NCI-H2081 (cell line): ENCODE measurements around the gene CFAP68.
"Not testable (repeated sequence)": the region's sequence is repeated elsewhere in the genome, so short reads cannot be mapped to it uniquely, and the experiment has no call there.

Experiments used
- DNase-seq, 2 experiments: peaks; one replicate each; lab custom pipeline; 2025; lab: John Stamatoyannopoulos, UW

CFAP68 gene

DNA sequence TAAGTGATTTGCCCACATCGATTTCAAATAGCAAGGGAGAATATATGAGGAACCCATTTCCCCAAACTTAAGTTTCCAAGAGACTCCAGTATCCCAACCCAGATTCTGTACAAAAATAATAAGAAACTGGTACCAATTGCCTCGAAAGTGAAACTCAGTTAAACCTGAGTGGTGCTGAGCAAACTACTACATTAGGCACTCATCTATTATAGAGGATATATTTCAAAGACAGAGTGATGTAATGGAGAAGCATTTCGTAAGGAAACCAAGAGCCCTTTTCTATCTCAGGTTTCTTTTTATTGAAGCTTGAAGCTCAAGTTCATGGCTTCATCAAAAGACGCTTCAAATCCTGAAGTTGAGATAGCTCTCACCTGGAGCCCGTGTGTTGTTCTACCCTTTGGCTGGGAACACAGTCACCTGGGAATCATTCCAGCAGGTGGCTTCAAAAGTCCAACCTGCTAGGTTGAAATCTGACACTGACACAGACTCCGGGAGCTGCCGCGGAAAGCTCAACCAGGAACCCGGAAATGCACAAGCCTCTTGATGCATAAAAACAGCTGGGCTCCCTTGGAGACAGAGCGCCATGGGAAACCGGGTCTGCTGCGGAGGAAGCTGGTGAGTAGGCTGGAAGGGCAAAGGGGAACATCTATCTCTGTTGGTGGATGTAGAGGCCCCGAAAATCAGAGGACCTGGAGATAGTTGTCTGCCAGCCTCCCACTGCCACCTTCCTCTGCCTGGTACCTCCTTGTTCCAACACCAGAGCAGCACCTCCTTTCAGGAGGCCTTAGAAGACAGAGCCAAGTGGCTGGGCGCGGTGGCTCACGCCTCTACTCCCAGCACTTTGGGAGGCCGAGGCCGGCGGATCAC lies 39.3 kb downstream of the CFAP68 start, which contains the start of gene C11orf52:
Gene C11orf52 (plus strand): TSS at position 524 of the 867 bp plus-strand sequence. CDS start 60 bp downstream, at position 584.
- DNase-seq: peak; percentile 90 to 98

DNA sequence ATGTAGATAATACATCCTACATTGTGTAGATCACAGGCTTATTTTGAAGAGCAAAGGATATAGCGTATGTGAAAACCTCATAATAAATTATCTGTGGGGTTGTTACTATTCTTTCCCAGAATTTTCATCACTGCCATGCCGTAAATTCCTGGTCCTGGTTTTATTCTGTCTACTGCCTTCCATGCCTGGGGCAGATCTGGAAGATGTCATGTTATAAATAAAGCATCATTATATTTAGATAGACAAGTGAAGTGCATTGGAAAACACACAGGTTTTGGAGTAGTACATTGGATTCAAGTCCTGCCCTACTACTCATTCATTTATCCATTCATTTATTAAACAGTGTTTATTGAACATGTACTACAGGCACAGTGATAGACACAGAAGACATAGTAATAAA lies 41.6 kb downstream of the CFAP68 start:
- DNase-seq: no peak

GRCh38 chr11:111921541-111922230 lies 42.3 kb downstream of the CFAP68 start:
- no peak for DNase-seq

GRCh38 chr11:111922803-111923202 lies 43.5 kb downstream of the CFAP68 start:
- DNase-seq: no peak

DNA sequence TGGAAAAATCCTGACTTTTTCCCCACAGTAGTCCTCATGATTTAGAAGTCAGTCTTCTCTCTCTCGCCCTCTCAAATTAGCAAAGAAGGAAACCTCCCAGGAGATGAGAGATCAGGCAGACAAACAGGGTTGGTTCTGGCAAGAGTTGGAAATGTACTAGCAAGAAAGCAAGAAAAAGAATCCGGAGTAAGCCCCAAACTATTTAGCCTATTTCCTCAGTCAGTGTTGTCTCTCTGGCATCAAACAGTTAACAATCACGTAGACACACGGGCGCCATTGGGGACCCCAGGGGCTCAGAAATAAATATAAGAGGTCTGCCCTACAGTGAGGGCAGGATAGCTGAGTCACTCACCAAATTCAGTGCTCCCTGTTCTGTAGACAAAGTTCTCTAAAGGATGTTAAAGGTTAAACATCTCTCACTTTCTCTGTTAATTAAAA lies 44.0 kb downstream of the CFAP68 start:
- DNase-seq: no peak

GRCh38 chr11:111923951-111924350 lies 44.6 kb downstream of the CFAP68 start:
- no peak for DNase-seq

GRCh38 chr11:111925953-111926352 lies 46.6 kb downstream of the CFAP68 start:
- no peak for DNase-seq

- peak; percentile 98 to 100 for DNase-seq
Measured at GRCh38 chr11:111926505-111927391, 47.4 kb downstream of the CFAP68 start.

DNA sequence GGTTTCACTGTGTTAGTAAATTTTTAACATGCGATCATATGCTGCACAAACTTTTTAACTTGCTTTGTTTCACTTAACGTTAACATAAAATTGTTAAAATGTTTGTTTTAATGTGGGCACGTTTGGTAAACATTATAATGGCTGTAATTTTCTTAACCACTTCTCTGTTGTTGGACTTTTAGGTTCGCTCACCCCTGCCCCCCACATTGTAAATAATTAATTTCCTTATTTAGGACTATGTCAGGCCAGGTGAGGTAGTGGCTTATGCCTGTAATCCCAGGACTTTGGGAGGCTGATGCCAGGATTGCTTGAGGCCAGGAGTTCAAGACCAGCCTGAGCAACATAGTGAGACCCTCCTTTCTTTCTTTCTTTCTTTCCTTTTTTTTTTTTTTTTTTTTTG lies 51.1 kb downstream of the CFAP68 start:
- DNase-seq: no peak

DNA sequence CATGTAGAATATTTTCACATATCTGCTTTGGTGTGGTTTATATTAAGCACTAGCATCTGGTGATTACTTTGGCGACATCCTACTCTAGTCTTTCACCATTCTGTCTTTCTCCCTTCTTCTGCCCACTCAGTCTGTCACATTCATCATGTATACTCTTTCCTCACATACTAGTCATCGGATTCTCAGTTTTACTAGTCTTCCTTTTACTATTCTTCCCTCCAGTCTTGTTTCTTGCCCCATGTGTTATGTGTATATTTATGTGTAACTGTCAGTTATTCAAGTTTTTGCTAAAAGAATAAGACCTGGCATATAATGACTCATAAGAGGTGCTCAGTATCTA lies 53.2 kb downstream of the CFAP68 start:
- no peak for DNase-seq

DNA sequence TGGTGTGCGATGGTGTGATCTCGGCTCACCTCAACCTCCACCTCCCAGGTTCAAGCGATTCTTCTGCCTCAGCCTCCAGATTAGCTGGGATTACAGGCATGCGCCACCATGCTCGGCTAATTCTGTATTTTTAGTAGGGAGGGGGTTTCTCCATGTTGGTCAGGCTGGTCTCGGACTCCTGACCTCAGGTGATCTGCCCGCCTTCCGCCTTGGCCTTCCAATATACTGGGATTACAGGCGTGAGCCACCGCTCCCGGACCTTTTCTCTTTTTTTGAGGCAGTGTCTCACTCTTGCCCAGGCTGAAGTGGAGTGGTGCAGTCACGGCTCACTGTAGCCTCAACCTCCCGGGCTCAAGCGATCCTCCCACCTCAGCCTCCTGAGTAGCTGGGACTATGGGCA lies 53.8 kb downstream of the CFAP68 start:
- not testable (repeated sequence) for DNase-seq

DNA sequence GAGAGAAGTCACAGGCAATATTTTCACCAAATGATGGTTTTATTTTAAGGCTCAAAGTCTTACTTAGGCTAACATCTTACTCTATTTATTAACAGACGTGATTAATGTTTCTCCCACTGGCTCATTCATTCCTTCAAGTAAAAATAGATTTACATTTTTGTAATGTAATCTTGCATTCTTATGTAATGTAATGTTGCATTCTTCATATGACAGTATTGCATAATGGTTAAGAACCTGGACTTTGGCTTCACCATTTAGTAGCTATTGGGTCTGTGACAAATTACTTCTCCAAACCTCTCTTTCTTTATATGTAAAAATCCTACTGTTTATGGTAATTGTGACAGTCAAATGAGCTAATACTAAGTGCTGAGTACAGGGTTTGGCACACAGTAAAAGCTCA lies 54.5 kb downstream of the CFAP68 start:
- DNase-seq: no peak

DNA sequence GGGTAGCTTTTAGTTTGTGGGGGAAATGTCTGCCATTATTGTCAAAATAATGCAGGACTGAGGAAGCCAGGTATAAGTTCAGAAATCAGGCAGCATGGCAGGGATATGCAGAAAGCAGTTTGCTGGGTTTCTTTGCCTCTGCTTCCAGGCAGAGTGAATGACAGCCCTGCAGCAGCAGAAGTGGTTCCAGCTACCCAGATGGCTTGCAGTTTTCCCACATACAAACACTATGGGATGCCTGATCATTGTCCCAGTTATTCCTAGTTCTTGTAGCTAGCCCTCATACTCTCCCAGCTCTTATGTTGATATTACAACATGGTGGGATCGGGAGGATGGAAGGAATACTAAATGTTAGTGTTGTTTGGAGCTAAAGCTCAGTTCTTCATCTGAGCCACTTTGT lies 55.0 kb downstream of the CFAP68 start:
- no peak for DNase-seq
